ENCODE measurements around the gene MMRN1.

The MMRN1 gene, protein sequence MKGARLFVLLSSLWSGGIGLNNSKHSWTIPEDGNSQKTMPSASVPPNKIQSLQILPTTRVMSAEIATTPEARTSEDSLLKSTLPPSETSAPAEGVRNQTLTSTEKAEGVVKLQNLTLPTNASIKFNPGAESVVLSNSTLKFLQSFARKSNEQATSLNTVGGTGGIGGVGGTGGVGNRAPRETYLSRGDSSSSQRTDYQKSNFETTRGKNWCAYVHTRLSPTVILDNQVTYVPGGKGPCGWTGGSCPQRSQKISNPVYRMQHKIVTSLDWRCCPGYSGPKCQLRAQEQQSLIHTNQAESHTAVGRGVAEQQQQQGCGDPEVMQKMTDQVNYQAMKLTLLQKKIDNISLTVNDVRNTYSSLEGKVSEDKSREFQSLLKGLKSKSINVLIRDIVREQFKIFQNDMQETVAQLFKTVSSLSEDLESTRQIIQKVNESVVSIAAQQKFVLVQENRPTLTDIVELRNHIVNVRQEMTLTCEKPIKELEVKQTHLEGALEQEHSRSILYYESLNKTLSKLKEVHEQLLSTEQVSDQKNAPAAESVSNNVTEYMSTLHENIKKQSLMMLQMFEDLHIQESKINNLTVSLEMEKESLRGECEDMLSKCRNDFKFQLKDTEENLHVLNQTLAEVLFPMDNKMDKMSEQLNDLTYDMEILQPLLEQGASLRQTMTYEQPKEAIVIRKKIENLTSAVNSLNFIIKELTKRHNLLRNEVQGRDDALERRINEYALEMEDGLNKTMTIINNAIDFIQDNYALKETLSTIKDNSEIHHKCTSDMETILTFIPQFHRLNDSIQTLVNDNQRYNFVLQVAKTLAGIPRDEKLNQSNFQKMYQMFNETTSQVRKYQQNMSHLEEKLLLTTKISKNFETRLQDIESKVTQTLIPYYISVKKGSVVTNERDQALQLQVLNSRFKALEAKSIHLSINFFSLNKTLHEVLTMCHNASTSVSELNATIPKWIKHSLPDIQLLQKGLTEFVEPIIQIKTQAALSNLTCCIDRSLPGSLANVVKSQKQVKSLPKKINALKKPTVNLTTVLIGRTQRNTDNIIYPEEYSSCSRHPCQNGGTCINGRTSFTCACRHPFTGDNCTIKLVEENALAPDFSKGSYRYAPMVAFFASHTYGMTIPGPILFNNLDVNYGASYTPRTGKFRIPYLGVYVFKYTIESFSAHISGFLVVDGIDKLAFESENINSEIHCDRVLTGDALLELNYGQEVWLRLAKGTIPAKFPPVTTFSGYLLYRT

DNA sequence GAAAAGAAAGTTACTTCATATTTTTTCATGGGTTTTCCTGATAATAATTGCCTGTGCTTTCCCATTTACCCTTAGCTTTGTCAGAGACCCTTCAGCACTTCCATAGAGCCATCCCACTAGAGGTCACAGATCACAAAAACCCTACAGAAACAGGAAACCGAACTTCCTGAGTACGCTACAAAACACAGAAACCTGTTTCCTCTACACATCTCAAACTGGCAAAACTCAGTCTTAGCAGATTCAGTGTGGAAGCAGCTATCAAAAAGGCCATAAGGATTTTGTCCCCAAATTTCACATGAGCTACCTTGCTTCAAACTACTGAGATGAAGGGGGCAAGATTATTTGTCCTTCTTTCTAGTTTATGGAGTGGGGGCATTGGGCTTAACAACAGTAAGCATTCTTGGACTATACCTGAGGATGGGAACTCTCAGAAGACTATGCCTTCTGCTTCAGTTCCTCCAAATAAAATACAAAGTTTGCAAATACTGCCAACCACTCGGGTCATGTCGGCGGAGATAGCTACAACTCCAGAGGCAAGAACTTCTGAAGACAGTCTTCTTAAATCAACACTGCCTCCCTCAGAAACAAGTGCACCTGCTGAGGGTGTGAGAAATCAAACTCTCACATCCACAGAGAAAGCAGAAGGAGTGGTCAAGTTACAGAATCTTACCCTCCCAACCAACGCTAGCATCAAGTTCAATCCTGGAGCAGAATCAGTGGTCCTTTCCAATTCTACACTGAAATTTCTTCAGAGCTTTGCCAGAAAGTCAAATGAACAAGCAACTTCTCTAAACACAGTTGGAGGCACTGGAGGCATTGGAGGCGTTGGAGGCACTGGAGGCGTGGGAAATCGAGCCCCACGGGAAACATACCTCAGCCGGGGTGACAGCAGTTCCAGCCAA, at the start of gene MMRN1:
TSS of gene MMRN1 (plus strand) at position 206 of the 902 bp plus-strand sequence. CDS start at position 324, 118 bp downstream.
- H3F3A ChIP-seq (ENCODE audit: insufficient read depth, low read length), result 0 out of 2 replicates have a peak, but pooled peaks cover 3% of the 10 kb centered on the region
- H3K9me2 ChIP-seq (replicated peaks; ENCODE audit: insufficient read depth, low read length), result no peaks in the 10 kb centered on the region
- peak; percentile 53 for DNase-seq
- no peaks in the 10 kb centered on the region for H3K36me3 ChIP-seq (replicated peaks; ENCODE audit: insufficient read depth, low read length)
- H3K4me1 ChIP-seq (ENCODE audit: low read length), result peaks cover 25% of the 10 kb centered on the region
- H3K9me3 ChIP-seq (replicated peaks; ENCODE audit: insufficient read depth, low read length), result no peaks in the 10 kb centered on the region
- H3K4me2 ChIP-seq (ENCODE audit: low read depth, low read length), result peak within 1 kb of the TSS; percentile 85
- H3K9ac ChIP-seq (ENCODE audit: low read length), result no peak within 1 kb of the TSS; the same call in 1 of the 2 replicates
- no peaks in the 10 kb centered on the region for H4K20me1 ChIP-seq (ENCODE audit: insufficient read depth, low read length)
- no peaks in the 10 kb centered on the region for H3K79me2 ChIP-seq (ENCODE audit: low read length)
- no peaks in the 10 kb centered on the region for H3K27me3 ChIP-seq (replicated peaks; ENCODE audit: insufficient read depth, low read length)
- peak within 1 kb of the TSS; percentile 51 for H3K4me3 ChIP-seq (ENCODE audit: low read length)
- TF ChIP-seq EZH2 (optimal IDR thresholded peaks at IDR 0.05; ENCODE audit: low read depth, low read length) (no peak), EZH2phosphoT487 (IDR thresholded peaks at IDR 0.05; ENCODE audit: low read length) (no peak)
- TF ChIP-seq, protein P1, sequence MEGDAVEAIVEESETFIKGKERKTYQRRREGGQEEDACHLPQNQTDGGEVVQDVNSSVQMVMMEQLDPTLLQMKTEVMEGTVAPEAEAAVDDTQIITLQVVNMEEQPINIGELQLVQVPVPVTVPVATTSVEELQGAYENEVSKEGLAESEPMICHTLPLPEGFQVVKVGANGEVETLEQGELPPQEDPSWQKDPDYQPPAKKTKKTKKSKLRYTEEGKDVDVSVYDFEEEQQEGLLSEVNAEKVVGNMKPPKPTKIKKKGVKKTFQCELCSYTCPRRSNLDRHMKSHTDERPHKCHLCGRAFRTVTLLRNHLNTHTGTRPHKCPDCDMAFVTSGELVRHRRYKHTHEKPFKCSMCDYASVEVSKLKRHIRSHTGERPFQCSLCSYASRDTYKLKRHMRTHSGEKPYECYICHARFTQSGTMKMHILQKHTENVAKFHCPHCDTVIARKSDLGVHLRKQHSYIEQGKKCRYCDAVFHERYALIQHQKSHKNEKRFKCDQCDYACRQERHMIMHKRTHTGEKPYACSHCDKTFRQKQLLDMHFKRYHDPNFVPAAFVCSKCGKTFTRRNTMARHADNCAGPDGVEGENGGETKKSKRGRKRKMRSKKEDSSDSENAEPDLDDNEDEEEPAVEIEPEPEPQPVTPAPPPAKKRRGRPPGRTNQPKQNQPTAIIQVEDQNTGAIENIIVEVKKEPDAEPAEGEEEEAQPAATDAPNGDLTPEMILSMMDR (IDR thresholded peaks at IDR 0.05; ENCODE audit: low read length), result no peak; the same call in 1 of the 2 replicates
- peak within 1 kb of the TSS; percentile 37 for H2AFZ ChIP-seq (ENCODE audit: low read length)
- H3K27ac ChIP-seq (ENCODE audit: low read length), result peak within 1 kb of the TSS; percentile 23; the same call in 1 of the 2 replicates

DNA sequence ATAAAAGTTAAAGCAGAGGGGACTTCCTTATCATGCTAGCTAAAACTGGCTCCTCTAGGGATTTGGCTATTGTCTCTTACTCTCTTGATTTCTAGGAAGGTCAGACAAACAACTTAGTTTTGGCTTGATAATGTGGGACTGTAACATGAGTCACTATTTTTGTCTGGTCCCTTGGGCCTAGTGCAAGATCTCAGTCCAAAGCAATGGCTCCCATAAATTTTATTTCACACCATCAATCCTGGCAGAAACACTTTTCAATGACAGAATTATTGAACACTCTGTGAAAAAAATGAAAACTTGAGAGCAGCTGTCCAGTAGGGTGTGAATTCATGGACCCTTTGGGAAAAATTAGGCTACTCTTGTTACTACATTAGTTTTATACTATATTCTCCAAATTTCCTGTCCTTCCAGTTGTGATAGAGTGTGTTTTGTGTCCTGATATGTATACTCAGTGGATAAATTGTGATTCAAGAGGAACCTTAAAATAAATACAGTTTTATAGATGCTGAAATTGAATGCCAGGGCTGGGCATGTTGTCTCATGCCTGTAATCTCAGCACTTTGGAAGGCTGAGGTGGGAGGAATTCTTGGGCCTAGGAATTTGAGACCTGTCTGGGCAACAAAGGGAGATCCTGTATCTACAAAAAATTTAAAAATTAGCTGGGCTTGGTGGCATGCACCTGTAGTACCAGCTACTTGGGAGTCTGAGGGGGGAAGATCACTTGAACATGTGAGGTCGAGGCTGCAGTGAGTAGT, 46.9 kb upstream of the MMRN1 start:
- Histone ChIP-seq H3K4me3 (ENCODE audit: low read length) (no peak overlapping the region), H3K9me3 (replicated peaks; ENCODE audit: insufficient read depth, low read length) (no peaks in the 10 kb centered on the region), H3K9ac (ENCODE audit: low read length) (no peak overlapping the region), H3K36me3 (replicated peaks; ENCODE audit: insufficient read depth, low read length) (no peaks in the 10 kb centered on the region), H3F3A (ENCODE audit: insufficient read depth, low read length) (no peaks in the 10 kb centered on the region), H3K4me2 (ENCODE audit: low read depth, low read length) (no peak overlapping the region), H3K27me3 (replicated peaks; ENCODE audit: insufficient read depth, low read length) (no peaks in the 10 kb centered on the region), H3K9me2 (replicated peaks; ENCODE audit: insufficient read depth, low read length) (no peaks in the 10 kb centered on the region), H4K20me1 (ENCODE audit: insufficient read depth, low read length) (no peaks in the 10 kb centered on the region), H3K27ac (ENCODE audit: low read length) (no peak overlapping the region), H3K4me1 (ENCODE audit: low read length) (no peaks in the 10 kb centered on the region), H3K79me2 (ENCODE audit: low read length) (no peaks in the 10 kb centered on the region), H2AFZ (ENCODE audit: low read length) (no peak overlapping the region)
- TF ChIP-seq EZH2phosphoT487 (IDR thresholded peaks at IDR 0.05; ENCODE audit: low read length) (no peak), EZH2 (optimal IDR thresholded peaks at IDR 0.05; ENCODE audit: low read depth, low read length) (no peak)
- TF ChIP-seq, protein P1 (IDR thresholded peaks at IDR 0.05; ENCODE audit: low read length), result no peak
- DNase-seq, result no peak

All from MM.1S (cell line).